Measurements from ENCODE around the gene SPRED1. TPM values are rescaled to one million over a fixed set of nuclear protein-coding genes. Genes with fewer than 3 reads are reported as not detected.

Gene SPRED1
- total and polyA plus RNA-seq, 9 of the 15 experiments (the other 6 are each of a cell fraction or from before 2014, with no cell fraction given): 2.8 to 17.4 (median 7.9) TPM

DNA sequence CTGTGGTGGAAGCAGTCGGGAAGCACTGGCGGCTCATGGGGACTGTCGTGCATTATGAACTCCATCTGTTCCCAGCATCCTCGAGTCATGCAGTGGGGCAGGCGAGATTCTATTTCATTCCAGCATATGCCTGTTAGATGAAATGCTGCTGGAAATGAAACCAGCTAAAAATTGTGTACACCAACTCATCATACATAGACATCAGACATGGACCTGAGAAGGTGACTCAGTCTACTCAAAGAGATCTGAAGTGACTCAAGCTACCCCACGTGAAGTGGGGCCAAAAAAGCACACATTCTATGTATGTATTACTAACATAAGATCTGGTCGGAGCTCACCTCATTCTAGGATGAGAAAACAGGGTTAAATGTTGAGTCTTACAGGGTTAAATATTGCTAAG lies 153.8 kb downstream of the SPRED1 start (continued):
- TF ChIP-seq ETV5 (CRISPR knock-in tag; IDR thresholded peaks at IDR 0.05; ENCODE audit: low read depth): no peak
- TF ChIP-seq, protein P1, sequence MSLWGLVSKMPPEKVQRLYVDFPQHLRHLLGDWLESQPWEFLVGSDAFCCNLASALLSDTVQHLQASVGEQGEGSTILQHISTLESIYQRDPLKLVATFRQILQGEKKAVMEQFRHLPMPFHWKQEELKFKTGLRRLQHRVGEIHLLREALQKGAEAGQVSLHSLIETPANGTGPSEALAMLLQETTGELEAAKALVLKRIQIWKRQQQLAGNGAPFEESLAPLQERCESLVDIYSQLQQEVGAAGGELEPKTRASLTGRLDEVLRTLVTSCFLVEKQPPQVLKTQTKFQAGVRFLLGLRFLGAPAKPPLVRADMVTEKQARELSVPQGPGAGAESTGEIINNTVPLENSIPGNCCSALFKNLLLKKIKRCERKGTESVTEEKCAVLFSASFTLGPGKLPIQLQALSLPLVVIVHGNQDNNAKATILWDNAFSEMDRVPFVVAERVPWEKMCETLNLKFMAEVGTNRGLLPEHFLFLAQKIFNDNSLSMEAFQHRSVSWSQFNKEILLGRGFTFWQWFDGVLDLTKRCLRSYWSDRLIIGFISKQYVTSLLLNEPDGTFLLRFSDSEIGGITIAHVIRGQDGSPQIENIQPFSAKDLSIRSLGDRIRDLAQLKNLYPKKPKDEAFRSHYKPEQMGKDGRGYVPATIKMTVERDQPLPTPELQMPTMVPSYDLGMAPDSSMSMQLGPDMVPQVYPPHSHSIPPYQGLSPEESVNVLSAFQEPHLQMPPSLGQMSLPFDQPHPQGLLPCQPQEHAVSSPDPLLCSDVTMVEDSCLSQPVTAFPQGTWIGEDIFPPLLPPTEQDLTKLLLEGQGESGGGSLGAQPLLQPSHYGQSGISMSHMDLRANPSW (CRISPR knock-in tag; IDR thresholded peaks at IDR 0.05): no peak
- no peak for TF ChIP-seq ZNF79 (CRISPR knock-in tag; IDR thresholded peaks at IDR 0.05; ENCODE audit: low read depth)
- TF ChIP-seq ZNF561 (CRISPR knock-in tag; conservative IDR thresholded peaks at IDR 0.05): no peak
- TF ChIP-seq KDM5B (IDR thresholded peaks at IDR 0.05; ENCODE audit: insufficient replicate concordance, low read depth, low read length): no peak
- TF ChIP-seq, protein P2, sequence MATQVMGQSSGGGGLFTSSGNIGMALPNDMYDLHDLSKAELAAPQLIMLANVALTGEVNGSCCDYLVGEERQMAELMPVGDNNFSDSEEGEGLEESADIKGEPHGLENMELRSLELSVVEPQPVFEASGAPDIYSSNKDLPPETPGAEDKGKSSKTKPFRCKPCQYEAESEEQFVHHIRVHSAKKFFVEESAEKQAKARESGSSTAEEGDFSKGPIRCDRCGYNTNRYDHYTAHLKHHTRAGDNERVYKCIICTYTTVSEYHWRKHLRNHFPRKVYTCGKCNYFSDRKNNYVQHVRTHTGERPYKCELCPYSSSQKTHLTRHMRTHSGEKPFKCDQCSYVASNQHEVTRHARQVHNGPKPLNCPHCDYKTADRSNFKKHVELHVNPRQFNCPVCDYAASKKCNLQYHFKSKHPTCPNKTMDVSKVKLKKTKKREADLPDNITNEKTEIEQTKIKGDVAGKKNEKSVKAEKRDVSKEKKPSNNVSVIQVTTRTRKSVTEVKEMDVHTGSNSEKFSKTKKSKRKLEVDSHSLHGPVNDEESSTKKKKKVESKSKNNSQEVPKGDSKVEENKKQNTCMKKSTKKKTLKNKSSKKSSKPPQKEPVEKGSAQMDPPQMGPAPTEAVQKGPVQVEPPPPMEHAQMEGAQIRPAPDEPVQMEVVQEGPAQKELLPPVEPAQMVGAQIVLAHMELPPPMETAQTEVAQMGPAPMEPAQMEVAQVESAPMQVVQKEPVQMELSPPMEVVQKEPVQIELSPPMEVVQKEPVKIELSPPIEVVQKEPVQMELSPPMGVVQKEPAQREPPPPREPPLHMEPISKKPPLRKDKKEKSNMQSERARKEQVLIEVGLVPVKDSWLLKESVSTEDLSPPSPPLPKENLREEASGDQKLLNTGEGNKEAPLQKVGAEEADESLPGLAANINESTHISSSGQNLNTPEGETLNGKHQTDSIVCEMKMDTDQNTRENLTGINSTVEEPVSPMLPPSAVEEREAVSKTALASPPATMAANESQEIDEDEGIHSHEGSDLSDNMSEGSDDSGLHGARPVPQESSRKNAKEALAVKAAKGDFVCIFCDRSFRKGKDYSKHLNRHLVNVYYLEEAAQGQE (IDR thresholded peaks at IDR 0.05; ENCODE audit: borderline replicate concordance): no peak
- TF ChIP-seq, protein P2 (CRISPR knock-in tag; IDR thresholded peaks at IDR 0.05; ENCODE audit: low read depth): no peak

Other genes with a start within 250 kb of the SPRED1 start
- 5.5 and 10.9 TPM in 2 replicates for gene FAM98B, start 201.3 kb downstream of the SPRED1 start, total RNA-seq (2014; rRNA removed)
- gene FAM98B, start 201.3 kb downstream of the SPRED1 start, total RNA-seq (2014; rRNA removed; fragmentation: Illumina TruSeq; extraction: Trizol): 9.4 and 10.0 TPM in 2 replicates
- gene FAM98B, start 201.3 kb downstream of the SPRED1 start, total RNA-seq (2015; rRNA removed; fragmentation: Illumina TruSeq; extraction: Trizol): 7.6 and 8.3 TPM in 2 replicates
- 26.2 and 29.4 TPM in 2 replicates for gene FAM98B, start 201.3 kb downstream of the SPRED1 start, total RNA-seq (2021)
- 35.7 and 42.0 TPM in 2 replicates for gene FAM98B, start 201.3 kb downstream of the SPRED1 start, polyA plus RNA-seq (2011; rRNA removed)
- gene FAM98B, start 201.3 kb downstream of the SPRED1 start, polyA plus RNA-seq (2014; fragmentation: Illumina TruSeq; extraction: Trizol): 29.5 and 34.0 TPM in 2 replicates
- 1 to 10 TPM; 3.1 to 3.7 TPM for gene FAM98B, start 201.3 kb downstream of the SPRED1 start, polyA plus RNA-seq (2014; fragmentation: Nextera tagmentation; extraction: Ambion mirVana)
- gene FAM98B, start 201.3 kb downstream of the SPRED1 start, polyA plus RNA-seq (2014; rRNA removed): 20.6 and 21.4 TPM in 2 replicates